GM12875 (cell line): ENCODE results near the gene NUDT22.

Experiments
- H3K4me3 ChIP-seq: one replicate; pipeline ENCODE4 v1.5.1; 2011; ENCODE audit warnings: low read depth, low read length, control low read depth
- CTCF ChIP-seq: IDR thresholded peaks from 2 replicates; pipeline ENCODE4 v1.5.1; 2011; ENCODE audit warnings: low read depth, mild to moderate bottlenecking, control low read depth, inconsistent platforms, low read length, moderate library complexity, borderline replicate concordance; ENCODE audit not compliant: insufficient read depth

Gene NUDT22

GRCh38 chr11:64263947-64264317 is 37.9 kb downstream of the NUDT22 start:
- H3K4me3 ChIP-seq, result no peak overlapping the region
- TF ChIP-seq CTCF, result no peak

- TF ChIP-seq CTCF, result no peak
- H3K4me3 ChIP-seq, result no peak overlapping the region
These were observed 38.3 kb downstream of the NUDT22 start for GRCh38 chr11:64264371-64264852.

GRCh38 chr11:64265176-64266160 is 39.4 kb downstream of the NUDT22 start:
- no peak overlapping the region for H3K4me3 ChIP-seq

GRCh38 chr11:64266339-64266738 is 40.3 kb downstream of the NUDT22 start:
- H3K4me3 ChIP-seq, result no peak overlapping the region
- TF ChIP-seq CTCF, result no peak

More at GRCh38 chr11:64265176-64266160, 39.4 kb downstream of the NUDT22 start:
- TF ChIP-seq CTCF, result no peak

- no peak for TF ChIP-seq CTCF
- H3K4me3 ChIP-seq, result no peak overlapping the region
These were observed 41.3 kb downstream of the NUDT22 start for GRCh38 chr11:64267207-64267945.

GRCh38 chr11:64268025-64268892 is 42.2 kb downstream of the NUDT22 start:
- TF ChIP-seq CTCF, result no peak
- H3K4me3 ChIP-seq, result peak overlapping the region; percentile 76
